NCI-H2107 treated with DMSO at 0.1 percent for 48 hours (cell line): ENCODE data around the gene ARMH2.

Experiments used
- DNase-seq: peaks from one replicate; lab custom pipeline; 2025; ENCODE audit not compliant: unreplicated experiment; lab: John Stamatoyannopoulos, UW

ARMH2 gene

DNA sequence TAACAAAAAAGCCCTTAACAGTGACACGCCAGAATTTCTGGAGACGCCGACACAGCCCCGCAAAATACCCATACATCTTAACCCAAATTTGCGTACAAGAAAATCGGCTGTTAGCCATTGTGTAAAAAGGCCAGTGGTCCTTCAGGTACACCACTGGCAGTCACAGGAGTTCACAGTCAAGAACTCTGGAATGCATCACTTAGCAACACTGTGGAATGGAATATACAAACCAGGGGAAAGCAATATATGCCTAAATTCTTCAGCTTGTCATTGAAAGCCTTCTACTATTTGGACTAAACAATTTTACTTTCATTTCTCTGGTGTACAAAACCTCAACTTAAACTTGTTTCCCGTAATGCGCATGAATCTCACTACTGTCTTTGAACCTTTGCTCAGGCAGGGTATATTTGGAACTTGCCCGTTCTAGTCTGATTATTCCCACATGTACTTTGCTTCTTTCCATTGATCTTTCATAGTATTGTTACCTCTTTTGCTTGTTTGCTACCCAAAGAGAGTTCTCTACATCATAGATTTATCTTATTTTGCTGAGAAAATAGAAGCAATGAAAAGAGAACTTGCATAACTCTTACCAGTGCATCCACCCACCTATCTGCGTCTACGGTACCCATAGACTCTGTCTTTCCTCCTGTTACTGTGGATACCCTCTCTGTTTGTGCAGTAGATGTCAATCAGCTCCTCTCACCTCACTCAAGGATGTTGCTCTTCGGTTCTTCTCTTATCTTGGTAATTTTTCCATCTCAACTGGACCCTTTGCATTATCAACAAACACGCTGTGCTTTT, at the start of gene ARMH2:
Gene ARMH2, minus strand, starts transcription at position 178 of the 801 bp plus-strand sequence. Its CDS starts 60 bp downstream, at position 118.
- DNase-seq, result no peak

DNA sequence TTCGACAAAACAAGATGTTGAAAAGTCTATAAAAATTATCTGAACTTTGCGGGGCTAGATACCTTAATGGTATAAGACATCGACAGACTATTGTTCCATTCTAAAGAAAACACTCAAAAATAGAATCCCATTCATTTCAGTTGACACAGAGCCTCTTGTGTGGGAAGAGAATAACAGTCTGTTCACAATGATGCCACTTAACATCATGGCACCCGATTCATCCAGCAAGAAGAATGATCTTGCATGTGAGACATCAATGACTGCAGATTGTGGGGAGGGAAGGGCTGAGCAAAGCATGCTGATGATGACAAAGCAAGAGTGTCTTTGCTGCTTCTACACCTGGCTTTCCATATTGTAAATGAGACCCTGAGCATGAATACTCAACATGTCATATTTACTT, 49.7 kb upstream of the ARMH2 start:
- no peak for DNase-seq

DNA sequence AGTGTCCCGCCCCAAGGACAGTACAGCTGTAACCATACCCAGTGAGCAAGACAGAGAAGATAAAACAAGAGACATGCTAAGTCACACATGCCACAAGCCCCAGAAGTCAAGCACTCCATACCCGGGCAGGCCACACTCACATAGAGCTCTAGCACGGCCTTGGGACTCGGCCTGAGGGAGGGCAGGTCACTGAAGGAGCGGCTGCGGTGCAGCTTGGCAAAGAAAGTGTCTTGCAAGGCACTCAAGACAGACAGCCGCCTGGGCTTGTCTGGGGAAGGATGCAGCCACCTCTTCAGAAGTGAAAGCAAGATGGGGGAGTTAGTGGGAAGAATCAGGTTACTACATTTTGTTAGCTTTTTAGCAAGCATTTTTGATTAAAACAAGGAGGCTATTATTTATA, 48.7 kb upstream of the ARMH2 start:
- no peak for DNase-seq

DNA sequence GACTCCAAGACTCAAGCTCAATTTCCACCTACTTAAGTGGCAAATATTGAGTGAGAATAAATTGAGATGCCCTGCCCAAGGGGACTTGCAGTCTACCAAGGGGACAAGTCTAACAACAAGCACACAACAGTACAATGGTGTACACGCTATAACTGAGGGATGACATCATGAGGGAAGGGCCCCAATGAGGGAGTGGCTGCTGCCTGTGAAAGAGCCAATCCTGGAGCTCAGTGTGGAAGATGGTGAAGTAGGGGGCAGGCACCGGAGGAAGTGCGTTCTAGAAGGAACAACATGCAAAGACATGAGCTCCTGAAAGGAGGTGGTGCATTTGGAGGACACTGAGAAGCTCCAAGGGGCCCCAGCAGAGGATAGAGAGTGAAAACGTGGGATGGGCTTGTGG, 46.9 kb upstream of the ARMH2 start:
- DNase-seq, result no peak

DNA sequence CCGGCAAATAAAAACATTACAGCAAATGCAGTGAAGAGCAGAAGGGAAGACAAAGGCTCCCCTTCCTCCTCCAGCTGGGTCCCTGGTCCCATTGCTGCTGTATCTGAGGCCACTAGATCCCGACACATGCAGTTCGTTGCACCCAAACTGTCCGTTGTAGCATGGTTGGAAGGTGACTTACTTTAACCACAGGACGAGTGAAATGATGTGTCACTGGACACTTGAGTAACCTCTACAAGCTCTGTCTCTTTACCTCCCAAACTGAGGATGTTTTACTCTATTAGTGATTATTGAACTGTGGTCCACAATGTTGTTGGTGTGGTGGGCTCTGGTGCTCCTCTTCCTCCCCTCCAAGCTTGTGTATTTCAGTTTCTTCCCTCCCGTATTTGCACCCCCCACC, 46.2 kb upstream of the ARMH2 start:
- no peak for DNase-seq

DNA sequence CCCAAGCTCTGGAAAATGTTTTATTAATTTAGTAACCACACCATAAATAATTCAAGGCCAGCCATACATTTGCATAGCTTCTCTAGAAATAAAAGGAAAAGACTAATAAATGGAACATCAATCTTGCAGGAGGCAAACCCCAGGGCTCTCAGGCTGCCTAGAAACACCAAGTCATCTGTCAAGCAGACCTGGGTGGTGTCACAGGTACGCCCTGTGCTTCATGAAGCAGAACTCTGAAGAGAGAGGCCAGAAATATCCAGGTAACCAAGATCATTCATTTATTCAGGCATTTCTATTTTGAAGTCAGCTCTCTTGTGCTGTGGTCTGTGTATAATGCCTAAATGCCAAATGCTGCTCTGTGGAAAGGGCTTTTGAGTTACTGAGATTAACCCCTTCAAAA, 45.3 kb upstream of the ARMH2 start:
- no peak for DNase-seq

DNA sequence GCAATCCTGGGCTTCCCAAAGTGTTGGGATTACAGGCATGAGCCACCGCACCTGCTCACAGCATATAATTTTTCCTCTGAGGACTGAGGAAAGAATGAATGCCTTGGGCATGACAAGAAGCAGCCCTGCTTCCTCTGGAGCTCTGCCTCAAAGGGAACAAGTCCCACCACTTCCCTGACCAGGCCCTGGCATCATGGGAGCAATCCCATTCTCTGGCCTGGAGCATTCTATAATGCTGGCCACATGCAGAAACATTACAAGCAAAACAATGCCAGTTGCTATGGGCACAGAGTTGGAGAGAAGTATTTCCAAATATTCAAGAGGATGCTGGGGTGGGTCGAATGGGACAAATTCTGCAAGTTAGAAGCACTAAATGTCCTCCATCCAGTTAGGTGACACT, 41.5 kb upstream of the ARMH2 start:
- no peak for DNase-seq

DNA sequence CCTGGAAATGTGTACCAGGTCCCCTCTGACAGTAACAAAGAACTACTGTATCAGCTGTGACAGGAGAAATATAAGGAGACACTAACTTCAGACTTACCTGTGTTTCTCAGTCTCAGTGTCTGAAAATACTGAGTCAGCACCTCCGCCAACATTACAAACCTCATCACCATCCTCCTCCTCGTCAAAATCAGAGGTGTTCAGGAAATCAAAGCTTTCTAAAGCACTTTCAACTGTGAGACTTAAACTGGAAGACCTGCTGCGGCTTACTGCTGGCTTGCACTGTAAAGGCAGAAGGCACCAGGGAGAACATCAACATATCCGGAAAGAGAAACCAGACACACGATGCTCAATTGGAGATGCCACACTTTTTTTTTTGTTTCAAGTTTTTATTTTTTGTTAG, 40.3 kb upstream of the ARMH2 start:
- no peak for DNase-seq

DNA sequence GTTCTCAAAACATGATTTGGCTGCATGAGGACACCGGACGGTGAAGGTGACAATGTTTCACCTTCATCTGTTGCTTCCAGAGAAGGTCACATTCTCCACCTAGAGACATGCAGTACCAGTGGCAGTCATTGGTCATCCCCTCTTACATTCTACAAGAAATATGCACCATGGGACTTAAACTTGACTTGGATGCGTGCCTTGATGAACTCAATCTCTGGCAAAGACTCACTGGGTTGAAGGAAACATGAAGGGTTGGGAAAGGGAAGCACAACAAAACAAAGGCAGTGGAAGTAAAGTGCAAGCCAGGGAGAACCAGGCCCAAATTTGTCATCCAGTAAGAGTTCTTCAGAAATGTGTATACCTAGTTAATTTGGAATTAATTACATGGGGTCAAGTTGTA, 39.4 kb upstream of the ARMH2 start:
- DNase-seq, result no peak

DNA sequence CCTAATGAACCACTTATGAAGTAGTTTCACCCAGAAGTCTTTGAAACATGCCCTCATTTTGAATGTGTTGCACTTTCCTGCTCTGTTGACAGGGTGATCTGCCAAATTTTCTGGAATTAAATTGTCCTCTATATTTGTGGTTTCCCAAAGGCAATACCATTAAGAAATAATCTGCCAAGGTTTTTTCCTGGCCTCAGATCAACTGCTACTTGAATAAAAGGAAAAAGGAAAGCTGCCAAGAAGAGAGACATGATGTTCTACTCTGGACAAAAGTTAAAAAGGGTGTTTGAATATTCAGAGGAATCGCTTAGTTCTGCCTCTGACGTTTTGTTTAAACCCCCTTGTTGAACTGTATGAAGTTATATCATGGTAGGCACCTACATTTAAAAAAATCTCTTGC, 37.4 kb upstream of the ARMH2 start:
- DNase-seq, result no peak

DNA sequence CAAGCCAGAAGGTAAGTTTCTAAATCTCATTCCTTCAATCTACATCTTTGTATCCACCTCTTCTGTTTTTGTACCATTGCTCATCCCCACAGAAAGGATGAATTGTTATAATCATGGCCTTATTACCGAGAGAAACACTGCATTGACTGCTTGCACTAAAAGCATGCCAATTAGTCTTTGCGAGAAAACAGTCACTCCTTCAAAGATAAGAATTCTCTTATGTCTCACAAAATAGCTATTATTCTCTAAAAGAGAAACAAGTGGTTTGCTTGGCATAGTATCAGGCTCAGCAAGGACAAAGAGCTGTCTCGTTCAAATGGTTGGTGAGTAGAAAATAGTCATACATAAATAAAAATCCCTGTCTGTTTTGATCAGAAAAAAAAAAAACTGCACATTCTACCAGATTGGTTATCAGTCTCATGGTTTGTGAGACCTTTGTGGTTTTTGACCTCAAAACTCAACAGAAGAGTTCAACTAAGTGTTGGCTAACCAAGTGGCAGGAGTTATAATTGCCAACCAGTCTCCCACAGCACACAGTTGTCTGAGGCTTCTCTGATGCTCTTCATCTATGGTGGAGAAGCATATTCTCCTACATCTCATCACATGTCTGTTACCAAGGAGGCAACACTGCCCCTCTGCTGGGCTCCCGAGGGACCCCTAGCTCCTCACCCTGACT, 35.1 kb upstream of the ARMH2 start:
- no peak for DNase-seq

DNA sequence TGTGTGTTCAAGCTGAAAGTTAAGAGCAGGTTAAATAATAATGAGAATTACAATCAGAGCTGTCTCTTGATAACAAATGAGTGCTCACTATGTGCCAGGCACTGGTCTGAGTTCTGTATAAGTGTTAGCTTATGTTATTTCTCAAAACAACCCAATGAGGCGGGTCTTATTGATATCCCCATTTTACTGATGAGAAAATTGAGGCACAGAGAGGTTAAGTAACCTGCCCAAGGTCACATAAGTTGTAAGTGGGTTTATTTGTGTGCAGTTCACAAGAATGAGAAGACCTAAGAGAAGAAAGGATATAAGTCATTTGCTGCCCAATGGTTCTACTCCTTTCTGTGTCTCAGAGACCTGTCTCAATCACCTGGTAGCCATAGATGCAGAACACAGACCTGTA, 34.1 kb upstream of the ARMH2 start:
- no peak for DNase-seq

DNA sequence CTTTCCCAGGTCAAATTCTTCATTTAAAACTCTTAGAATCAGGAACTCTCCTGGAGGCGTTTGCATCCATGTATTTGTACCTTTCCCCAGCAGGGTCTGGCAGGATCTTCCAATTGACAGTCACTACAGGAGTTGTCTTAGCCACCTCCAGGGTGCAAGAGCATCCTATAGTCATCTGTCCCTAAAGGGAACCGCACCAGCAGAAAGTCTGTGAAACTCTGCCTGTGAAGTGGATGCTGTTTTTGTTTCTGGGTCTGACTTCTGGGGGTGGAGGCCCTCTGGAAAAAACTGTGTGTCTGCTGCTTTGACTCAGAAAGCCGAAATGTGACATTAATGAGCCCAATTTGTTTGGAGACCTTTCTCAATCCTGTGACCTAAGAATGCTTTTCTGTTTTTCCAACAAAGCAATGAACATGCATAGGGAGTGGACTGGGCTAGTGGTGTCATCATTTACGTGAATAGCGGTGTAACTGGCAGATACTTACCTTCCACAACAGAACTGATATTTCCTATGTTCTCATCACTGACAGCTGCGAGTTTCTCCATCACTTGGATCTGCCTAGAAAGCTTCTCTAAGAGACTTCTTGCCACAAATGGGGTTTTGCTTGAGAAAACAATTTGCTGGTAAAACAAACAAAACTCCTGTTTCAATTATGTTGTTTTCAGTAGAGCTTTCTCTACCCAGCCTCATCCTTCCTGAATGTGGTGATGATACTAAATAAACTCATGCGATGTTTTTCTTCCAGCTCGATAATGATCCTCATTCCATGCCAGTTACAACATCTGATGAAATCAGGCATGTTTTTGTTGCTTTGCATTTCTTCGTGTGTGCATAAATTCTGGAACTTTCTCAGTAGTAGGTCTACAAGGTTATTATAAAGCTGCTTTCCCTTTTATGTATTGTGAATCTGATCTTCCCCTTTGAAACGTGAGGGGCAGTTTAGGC, 33.3 kb upstream of the ARMH2 start:
- no peak for DNase-seq

DNA sequence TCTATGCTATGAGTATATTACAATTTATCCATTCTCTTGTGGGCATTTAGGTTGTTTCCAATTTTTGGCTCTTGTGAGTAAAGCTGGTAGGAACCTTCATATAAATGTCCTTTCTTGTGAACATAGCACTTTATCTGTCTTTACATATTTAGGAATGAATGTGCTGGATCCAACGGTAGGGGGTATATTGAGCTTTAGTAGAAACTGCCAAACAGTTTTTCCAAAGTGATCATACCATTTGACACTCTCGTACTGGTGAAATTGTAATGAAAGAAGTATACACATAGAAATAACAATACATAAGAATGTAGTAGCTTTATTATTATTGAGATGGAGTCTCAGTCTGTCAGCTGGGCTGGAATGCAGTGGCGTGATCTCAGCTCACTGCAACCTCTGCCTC, 30.9 kb upstream of the ARMH2 start:
- no peak for DNase-seq

DNA sequence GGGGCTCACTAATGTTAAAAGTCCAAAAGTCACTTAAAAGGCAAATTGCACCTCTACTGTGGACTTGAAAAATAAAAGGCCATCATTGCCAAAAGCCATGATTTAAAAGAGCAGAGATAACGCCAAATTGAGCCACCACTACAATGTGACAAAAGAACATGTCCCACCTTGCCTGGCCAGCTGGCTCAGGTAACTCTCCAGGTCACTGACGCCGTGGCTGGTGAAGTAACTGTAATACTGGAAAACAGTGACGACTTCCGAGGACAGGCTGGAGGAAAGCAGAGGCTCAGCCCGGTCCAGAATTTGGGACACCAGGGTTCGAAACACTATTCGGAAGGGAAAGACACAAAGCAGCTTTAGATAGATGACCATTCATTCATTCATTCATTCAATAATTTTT, 29.3 kb upstream of the ARMH2 start:
- no peak for DNase-seq

DNA sequence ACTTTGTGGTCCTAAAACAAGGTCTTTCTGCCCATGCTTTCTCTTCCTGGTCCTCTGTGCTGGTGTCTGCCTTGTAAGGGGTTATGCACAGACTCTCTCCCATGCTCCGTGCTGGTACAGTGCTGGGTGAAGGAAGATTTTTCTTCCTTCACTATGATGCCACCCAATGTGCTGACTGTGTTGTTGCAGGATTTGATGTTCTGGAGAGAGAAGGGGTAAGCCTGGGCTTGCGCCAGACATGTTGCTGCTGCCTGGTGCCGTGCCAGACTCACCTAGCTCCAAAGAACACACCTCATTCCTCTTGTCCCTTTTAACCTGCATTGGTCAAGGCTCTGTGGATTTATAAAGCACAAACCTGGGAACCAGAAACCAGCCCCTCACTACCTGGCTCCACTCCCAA, 28.4 kb upstream of the ARMH2 start:
- DNase-seq, result no peak

DNA sequence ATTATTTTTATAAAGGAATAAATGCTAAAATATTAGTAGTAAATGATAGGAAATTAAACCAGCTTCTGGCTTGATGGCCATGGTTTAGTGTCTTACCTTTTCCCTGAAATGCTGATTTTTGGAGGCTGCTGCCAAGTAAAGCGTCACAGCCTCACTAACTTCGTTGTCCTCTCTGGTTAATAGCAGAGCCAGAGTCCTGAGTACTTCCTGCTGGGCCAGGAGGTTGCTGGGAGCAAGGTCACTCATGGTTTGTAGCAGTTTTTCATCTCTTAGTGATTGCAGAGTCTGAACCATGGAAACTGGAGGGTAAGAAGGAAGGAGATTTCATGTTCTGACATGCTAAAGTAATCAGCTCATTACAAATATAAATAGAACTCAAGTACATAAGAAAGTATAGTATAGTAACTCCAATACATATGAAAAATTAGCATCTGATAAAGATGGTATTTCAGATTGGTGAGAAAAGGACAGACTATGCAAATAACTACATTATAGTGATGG, 26.5 kb upstream of the ARMH2 start:
- no peak for DNase-seq

DNA sequence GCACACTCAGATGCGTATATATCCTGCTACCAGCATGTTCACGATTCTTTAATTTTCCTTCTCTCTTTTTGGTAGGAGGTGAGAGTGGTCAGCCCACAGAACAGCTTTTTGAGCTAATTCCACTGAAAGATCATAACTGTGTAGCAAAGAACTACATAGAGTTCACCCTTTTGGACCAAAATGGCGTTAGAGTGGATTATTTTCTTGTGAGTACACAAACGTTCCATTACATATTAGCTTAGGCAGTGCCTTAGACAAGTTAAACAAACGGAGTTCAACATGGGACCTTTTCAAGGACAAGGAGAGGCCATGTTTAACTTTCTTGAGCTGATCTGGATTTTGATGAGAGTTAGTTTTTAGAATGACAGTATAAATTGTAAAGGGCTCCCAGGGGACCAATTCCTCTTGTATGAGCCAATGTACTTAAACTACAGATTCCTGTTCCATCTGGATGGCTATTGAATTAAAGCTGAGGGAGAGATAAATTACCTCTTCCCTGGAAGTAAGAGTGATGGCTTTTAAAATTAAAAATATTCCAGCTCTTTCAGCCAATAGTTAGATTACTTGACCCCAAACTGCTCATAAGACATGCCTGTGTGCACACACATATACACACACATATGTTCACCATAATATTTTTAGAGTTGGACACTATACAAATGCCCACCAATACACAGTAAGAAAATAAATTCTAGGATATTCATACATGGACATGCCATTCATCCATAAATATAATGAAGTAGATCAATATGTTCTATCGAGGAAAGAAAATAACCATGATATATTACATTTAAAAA, 25.6 kb upstream of the ARMH2 start:
- DNase-seq, result no peak

DNA sequence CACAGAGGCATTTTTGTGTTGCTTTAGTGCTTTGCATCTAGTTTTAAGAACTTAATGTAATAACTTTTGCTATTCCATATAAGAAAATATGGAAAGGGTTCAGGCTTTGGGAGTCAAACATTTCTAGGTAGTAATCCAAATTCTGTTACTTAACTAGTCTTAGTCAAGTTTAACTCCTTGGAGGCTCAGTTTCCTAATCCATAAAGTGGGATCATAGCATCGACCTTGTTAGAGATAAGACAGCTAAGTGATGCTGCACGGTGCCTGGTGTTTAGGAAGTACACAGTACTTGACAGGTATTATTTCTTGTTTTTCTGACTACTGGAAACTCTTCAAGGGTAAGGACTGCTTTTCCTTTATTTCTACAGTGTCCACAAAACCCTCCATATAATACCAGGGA, 24.5 kb upstream of the ARMH2 start:
- DNase-seq, result no peak

DNA sequence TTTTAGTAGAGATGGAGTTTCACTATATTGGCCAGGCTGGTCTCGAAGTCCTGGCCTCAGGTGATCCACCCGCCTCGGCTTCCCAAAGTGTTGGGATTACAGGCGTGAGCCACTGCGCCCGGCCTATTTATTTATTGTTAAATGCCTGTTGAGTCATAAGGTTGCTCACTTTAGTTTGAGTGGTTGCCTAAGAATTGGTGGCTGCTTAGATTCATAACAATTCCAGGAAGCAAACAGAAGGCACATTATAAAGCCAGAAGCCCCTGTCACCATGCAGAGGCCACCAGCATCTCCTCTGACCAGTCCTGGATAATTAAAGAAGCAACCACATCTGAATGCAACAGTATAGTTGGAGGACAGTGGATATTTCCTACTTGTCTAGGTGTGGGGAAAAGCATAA, 24.0 kb upstream of the ARMH2 start:
- DNase-seq, result no peak
